Tibial artery (tissue), 4 donors: ENCODE results near the gene TRH.

Source experiments
- DNase-seq, 2 donors: peaks; one replicate each; pipeline ENCODE4 v3.0.0-alpha.2; 2019
- H3K27ac ChIP-seq, 2 donors: fragments of 200-600 bp; sonication (generic) in 1 of 2; 1 replicate in 1 of 2; 2 replicates in 1 of 2; pipeline ENCODE4 v1.5.1; 2018 to 2019; ENCODE audit warnings: mild to moderate bottlenecking in 1 of 2
- H3K27me3 ChIP-seq, 2 donors: fragments of 200-600 bp; sonication (generic) in 1 of 2; one replicate each; pipeline versions ENCODE4 v1.5.1 to v1.6.0; 2016 to 2019
- H3K36me3 ChIP-seq, 3 donors: fragments of 200-600 bp; sonication (generic) in 2 of 3; one replicate each; pipeline ENCODE4 v1.5.1; 2016 to 2019; ENCODE audit warnings: mild to moderate bottlenecking in 2 of 3
- H3K4me1 ChIP-seq, 4 donors: fragments of 200-600 bp; sonication (generic) in 2 of 4; 1 replicate in 3 of 4; 2 replicates in 1 of 4; pipeline ENCODE4 v1.5.1; 2016 to 2019
- H3K4me3 ChIP-seq, 2 donors: fragments of 200-600 bp; sonication (generic) in 1 of 2; 1 replicate in 1 of 2; 2 replicates in 1 of 2; pipeline ENCODE4 v1.5.1; 2018 to 2019; ENCODE audit warnings: mild to moderate bottlenecking in 2 of 2
- H3K9me3 ChIP-seq, 3 donors: fragments of 200-600 bp; sonication (generic) in 1 of 3; one replicate each; pipeline ENCODE4 v1.5.1; 2016 to 2019
- intact Hi-C: fragments of 100-400 bp; cut with DNase I; formaldehyde crosslinking; loops from one replicate; pipeline ENCODE4 v1.15.0; 2023; ENCODE audit warnings: low total_unique reads
- TF ChIP-seq, protein P1 (sequence below), 2 experiments: fragments of 200-600 bp in 1 of 2; fragments of 450-650 bp in 1 of 2; IDR thresholded peaks; one replicate each; pipeline ENCODE4 v1.5.1; 2017 to 2019; ENCODE audit warnings: antibody characterized with exemption in 2 of 2, mild to moderate bottlenecking in 1 of 2, moderate library complexity in 1 of 2

The TRH gene

DNA sequence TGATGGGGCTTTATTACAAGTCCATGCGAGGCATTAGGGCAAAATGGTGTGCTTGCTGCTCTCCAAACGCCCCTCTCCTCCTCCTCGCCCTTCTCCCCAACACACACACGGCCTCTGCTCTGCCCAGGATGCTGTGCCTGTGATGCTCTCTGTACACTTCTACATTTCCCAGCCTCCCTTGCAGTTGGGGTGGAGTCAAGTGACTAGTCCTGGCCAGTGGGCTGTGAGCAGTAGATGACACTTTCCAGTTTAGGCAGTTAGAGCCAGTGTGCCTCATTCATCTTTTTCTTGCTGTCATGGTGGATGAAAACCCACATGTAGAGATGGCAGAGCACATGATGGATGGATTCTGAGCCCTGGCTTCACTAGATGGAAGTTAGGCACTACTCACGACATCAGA is 5.4 kb downstream of the TRH start:
- TF ChIP-seq, protein P1, sequence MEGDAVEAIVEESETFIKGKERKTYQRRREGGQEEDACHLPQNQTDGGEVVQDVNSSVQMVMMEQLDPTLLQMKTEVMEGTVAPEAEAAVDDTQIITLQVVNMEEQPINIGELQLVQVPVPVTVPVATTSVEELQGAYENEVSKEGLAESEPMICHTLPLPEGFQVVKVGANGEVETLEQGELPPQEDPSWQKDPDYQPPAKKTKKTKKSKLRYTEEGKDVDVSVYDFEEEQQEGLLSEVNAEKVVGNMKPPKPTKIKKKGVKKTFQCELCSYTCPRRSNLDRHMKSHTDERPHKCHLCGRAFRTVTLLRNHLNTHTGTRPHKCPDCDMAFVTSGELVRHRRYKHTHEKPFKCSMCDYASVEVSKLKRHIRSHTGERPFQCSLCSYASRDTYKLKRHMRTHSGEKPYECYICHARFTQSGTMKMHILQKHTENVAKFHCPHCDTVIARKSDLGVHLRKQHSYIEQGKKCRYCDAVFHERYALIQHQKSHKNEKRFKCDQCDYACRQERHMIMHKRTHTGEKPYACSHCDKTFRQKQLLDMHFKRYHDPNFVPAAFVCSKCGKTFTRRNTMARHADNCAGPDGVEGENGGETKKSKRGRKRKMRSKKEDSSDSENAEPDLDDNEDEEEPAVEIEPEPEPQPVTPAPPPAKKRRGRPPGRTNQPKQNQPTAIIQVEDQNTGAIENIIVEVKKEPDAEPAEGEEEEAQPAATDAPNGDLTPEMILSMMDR (IDR thresholded peaks at IDR 0.05), result no peak
- Histone ChIP-seq H3K27ac (no peak overlapping the region), H3K9me3 (no peaks in the 10 kb centered on the region), H3K27me3 (peaks cover 0 to 47% of the 10 kb centered on the region in 2 donors), H3K36me3 (no peaks in the 10 kb centered on the region), H3K4me3 (no peak overlapping the region), H3K4me1 (peaks cover 0 to 12% (median 11%) of the 10 kb centered on the region in 4 donors)
- intact Hi-C loops, result no loop called here
- DNase-seq, result no peak

DNA sequence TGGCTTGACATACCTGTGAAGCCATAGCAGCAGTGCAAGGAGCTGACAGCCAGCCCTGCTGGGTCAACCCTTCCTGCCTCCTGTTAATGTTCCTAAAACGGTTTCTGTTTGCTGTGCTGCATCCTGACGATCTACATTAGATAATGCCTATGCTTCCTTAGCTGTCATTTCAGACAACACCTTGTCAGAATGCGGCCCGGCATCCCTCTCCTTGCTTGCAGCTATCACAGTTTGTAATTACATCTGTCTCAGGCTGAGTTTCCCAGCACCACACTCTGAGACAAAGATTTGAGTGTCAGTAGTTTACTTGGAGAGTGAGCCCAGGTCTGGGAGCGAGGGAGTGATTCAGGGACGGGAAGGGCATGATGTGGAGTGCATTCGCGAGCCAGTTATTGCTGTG is 9.0 kb downstream of the TRH start:
- DNase-seq, result no peak
- TF ChIP-seq, protein P1 (IDR thresholded peaks at IDR 0.05), result no peak
- Histone ChIP-seq H3K27me3 (peaks cover 0 to 12% of the 10 kb centered on the region in 2 donors), H3K4me3 (no peak overlapping the region), H3K27ac (no peak overlapping the region), H3K36me3 (no peaks in the 10 kb centered on the region), H3K4me1 (no peaks in the 10 kb centered on the region), H3K9me3 (no peaks in the 10 kb centered on the region)
- intact Hi-C loops, result no loop called here

DNA sequence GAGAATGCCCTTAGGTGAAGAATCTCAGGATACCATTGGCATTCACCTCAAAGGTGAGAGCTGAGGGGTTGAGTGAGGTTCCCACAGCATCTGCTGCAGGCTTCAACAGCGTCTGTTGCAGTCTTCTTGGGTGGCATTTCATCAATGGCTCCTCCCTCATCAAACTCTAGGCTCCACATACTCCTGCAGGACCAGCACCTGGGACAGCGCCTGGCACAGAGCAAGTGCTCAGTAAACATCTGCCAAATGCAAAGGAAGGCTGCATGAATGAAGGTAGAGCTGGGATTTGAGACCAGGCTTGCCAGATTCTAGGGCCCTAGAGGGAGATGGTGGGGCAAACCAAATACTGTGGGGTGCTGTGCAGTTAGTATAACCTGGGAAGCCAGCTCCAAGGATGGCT is 9.6 kb downstream of the TRH start:
- intact Hi-C loops, result no loop called here
- Histone ChIP-seq H3K36me3 (no peaks in the 10 kb centered on the region), H3K9me3 (no peaks in the 10 kb centered on the region), H3K4me1 (no peaks in the 10 kb centered on the region), H3K27ac (no peak overlapping the region), H3K27me3 (peaks cover 0 to 6% of the 10 kb centered on the region in 2 donors), H3K4me3 (no peak overlapping the region)
- DNase-seq, result no peak
- TF ChIP-seq, protein P1 (IDR thresholded peaks at IDR 0.05), result no peak

DNA sequence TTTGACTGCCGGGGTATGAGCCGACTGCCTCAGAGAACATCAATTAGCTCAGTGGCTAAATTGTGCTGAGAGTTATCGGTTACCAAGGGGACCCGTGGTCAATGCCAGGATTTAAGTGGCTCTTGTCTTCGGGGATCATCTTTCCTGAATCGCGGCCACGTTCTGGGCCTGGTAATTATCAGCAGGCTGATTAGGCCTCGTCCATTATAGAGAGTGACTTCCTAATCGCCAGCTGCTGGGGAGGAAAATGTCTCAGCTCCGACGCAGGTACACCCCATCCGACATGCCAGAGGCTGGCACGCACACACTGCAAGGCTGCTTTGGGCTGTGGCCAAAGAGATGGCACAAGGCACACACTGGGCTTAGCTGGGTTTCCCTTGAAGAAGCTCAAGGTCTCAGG is 10.6 kb downstream of the TRH start:
- peaks cover 0 to 2% of the 10 kb centered on the region in 2 donors for H3K27me3 ChIP-seq
- no peaks in the 10 kb centered on the region for H3K9me3 ChIP-seq
- no peak overlapping the region for H3K4me3 ChIP-seq
- intact Hi-C loops, result no loop called here
- DNase-seq, result no peak
- no peaks in the 10 kb centered on the region for H3K4me1 ChIP-seq
- H3K27ac ChIP-seq, result no peak overlapping the region
- no peaks in the 10 kb centered on the region for H3K36me3 ChIP-seq
- TF ChIP-seq, protein P1 (IDR thresholded peaks at IDR 0.05), result no peak

DNA sequence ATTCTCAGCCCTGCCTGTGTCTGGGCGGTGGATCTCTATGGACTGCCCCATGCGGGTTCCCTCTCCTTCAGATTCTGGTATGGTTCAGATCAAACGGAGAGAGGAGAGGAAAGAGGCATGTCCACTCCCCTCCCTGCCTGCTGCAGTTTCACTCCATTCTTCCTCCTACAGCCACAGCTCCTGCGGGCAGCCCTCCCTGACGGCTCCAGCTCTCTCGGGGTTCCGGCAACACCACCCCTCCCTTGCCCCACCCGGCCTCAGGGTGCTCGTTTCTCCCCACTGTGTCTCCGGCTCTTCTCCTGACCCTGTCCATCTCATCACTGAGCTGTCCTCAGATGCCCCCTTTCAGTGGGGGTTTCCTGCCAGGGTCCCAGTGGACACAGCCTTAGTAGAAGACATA is 13.9 kb downstream of the TRH start:
- DNase-seq, result no peak
- Histone ChIP-seq H3K4me1 (no peaks in the 10 kb centered on the region), H3K4me3 (no peak overlapping the region), H3K27ac (no peak overlapping the region), H3K27me3 (peaks cover 0 to 11% of the 10 kb centered on the region in 2 donors), H3K9me3 (no peaks in the 10 kb centered on the region), H3K36me3 (no peaks in the 10 kb centered on the region)
- intact Hi-C loops, result no loop called here
- TF ChIP-seq, protein P1 (IDR thresholded peaks at IDR 0.05), result no peak

DNA sequence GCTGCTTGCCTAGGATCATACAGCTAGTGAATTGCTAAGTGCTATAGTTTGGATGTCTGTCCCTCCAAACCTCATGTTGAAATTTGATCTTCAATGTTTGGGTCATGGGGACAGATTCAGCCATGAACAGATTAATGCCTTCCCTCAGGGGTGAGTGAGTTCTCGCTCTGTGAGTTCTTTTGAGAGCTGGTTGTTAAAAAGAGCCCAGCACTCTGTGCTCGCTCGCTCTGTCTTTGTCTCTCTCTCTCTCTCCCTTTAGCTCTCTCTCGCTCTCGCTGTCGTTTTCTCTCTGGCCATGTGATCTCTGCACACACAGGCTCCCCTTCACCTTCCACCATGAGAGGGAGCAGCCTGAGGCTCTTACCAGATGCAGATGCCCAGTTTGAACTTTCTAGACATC is 14.9 kb downstream of the TRH start:
- no peak overlapping the region for H3K27ac ChIP-seq
- no peak for DNase-seq
- no peak overlapping the region for H3K4me3 ChIP-seq
- peaks cover 0 to 11% of the 10 kb centered on the region in 2 donors for H3K27me3 ChIP-seq
- TF ChIP-seq, protein P1 (IDR thresholded peaks at IDR 0.05), result no peak
- intact Hi-C loops, result no loop called here
- no peaks in the 10 kb centered on the region for H3K4me1 ChIP-seq
- no peaks in the 10 kb centered on the region for H3K36me3 ChIP-seq
- no peaks in the 10 kb centered on the region for H3K9me3 ChIP-seq
